Stimulated activated CD8-positive, alpha-beta memory T cell treated with anti-CD3 and anti-CD28 coated beads, Interleukin-12 subunit alpha, Interleukin-12 subunit beta, amount 100 ng/mL, for 24 hours (primary cell): ENCODE results near the gene STXBP5L.
"Not testable (repeated sequence)": the region's sequence is repeated elsewhere in the genome, so short reads cannot be mapped to it uniquely, and the experiment has no call there.

Experiments
- DNase-seq: peaks from one replicate; pipeline ENCODE4 v3.0.0-alpha.2; 2020; ENCODE audit errors: extremely low read depth

STXBP5L gene

GRCh38 chr3:121018917-121019321, 110.9 kb downstream of the STXBP5L start:
- DNase-seq, result no peak

- no peak for DNase-seq
Observed at GRCh38 chr3:121063628-121064027, 155.6 kb downstream of the STXBP5L start.

GRCh38 chr3:121064121-121064520, 156.1 kb downstream of the STXBP5L start:
- DNase-seq, result no peak

- no peak for DNase-seq
Observed at GRCh38 chr3:121072133-121072532, 164.1 kb downstream of the STXBP5L start.

- DNase-seq, result no peak
Observed at GRCh38 chr3:121073011-121073410, 165.0 kb downstream of the STXBP5L start.

- DNase-seq, result no peak
Observed at GRCh38 chr3:121075191-121075590, 167.2 kb downstream of the STXBP5L start.

GRCh38 chr3:121078378-121079101, 170.5 kb downstream of the STXBP5L start:
- DNase-seq, result not testable (repeated sequence)

- no peak for DNase-seq
Observed at GRCh38 chr3:121096953-121097352, 188.9 kb downstream of the STXBP5L start.

- DNase-seq, result not testable (repeated sequence)
Observed at GRCh38 chr3:121111086-121111485, 203.1 kb downstream of the STXBP5L start.

GRCh38 chr3:121111914-121112612, 204.1 kb downstream of the STXBP5L start:
- DNase-seq, result no peak

GRCh38 chr3:121126033-121126706, 218.2 kb downstream of the STXBP5L start:
- no peak for DNase-seq

- DNase-seq, result no peak
Observed at GRCh38 chr3:121126707-121127035, 218.7 kb downstream of the STXBP5L start.

GRCh38 chr3:121152573-121152972, 244.6 kb downstream of the STXBP5L start:
- DNase-seq, result no peak

GRCh38 chr3:121153851-121154250, 245.8 kb downstream of the STXBP5L start:
- DNase-seq, result no peak

GRCh38 chr3:121155028-121155427, 247.0 kb downstream of the STXBP5L start:
- no peak for DNase-seq

- no peak for DNase-seq
Observed at GRCh38 chr3:121165397-121165837, 257.4 kb downstream of the STXBP5L start.

GRCh38 chr3:121167374-121168139, 259.6 kb downstream of the STXBP5L start:
- no peak for DNase-seq

- no peak for DNase-seq
Observed at GRCh38 chr3:121175083-121175482, 267.1 kb downstream of the STXBP5L start.

- DNase-seq, result not testable (repeated sequence)
Observed at GRCh38 chr3:121190626-121191025, 282.6 kb downstream of the STXBP5L start.

- DNase-seq, result no peak
Observed at GRCh38 chr3:121202573-121202972, 294.6 kb downstream of the STXBP5L start.

GRCh38 chr3:121223116-121223515, 315.1 kb downstream of the STXBP5L start:
- no peak for DNase-seq

- no peak for DNase-seq
Observed at GRCh38 chr3:121228971-121229370, 321.0 kb downstream of the STXBP5L start.
